KOPT-K1 (cell line): ENCODE data around the gene IFI27L2.

Source experiments
- H3K27ac ChIP-seq: fragments of 200-600 bp; sonication (generic); 2 replicates; pipeline ENCODE4 v1.5.1; 2016; ENCODE audit warnings: antibody characterized with exemption, mild to moderate bottlenecking, low read depth, low read length; ENCODE audit not compliant: poor library complexity, severe bottlenecking
- H3K36me3 ChIP-seq: fragments of 200-600 bp; sonication (generic); 2 replicates; pipeline ENCODE4 v1.5.1; 2017; ENCODE audit warnings: antibody characterized with exemption, mild to moderate bottlenecking, low read length, moderate library complexity; ENCODE audit not compliant: insufficient read depth
- H3K9me3 ChIP-seq: fragments of 200-600 bp; sonication (generic); 2 replicates; pipeline ENCODE4 v1.5.1; 2017; ENCODE audit warnings: antibody characterized with exemption, low read length, mild to moderate bottlenecking; ENCODE audit not compliant: insufficient read depth, poor library complexity, severe bottlenecking

Gene IFI27L2

GRCh38 chr14:94129111-94129757 is at the start of gene IFI27L2:
Gene IFI27L2 (minus strand): TSS chr14:94129604. CDS start chr14:94129564, 40 bp downstream.
- no peak within 1 kb of the TSS for H3K27ac ChIP-seq
- H3K36me3 ChIP-seq: no peaks in the 10 kb centered on the region
- no peaks in the 10 kb centered on the region for H3K9me3 ChIP-seq

- no peaks in the 10 kb centered on the region for H3K9me3 ChIP-seq
- no peaks in the 10 kb centered on the region for H3K36me3 ChIP-seq
- H3K27ac ChIP-seq: no peak overlapping the region
Observed at GRCh38 chr14:94177806-94178205, 48.4 kb upstream of the IFI27L2 start.

- Histone ChIP-seq H3K36me3 (no peaks in the 10 kb centered on the region), H3K27ac (no peak overlapping the region)
Observed at GRCh38 chr14:94176808-94177207, 47.4 kb upstream of the IFI27L2 start.

GRCh38 chr14:94175747-94176146 is 46.3 kb upstream of the IFI27L2 start:
- Histone ChIP-seq H3K27ac (no peak overlapping the region), H3K36me3 (no peaks in the 10 kb centered on the region), H3K9me3 (no peaks in the 10 kb centered on the region)

More at GRCh38 chr14:94176808-94177207, 47.4 kb upstream of the IFI27L2 start:
- H3K9me3 ChIP-seq: no peaks in the 10 kb centered on the region

- Histone ChIP-seq H3K9me3 (no peaks in the 10 kb centered on the region), H3K27ac (no peak overlapping the region), H3K36me3 (no peaks in the 10 kb centered on the region)
Observed at GRCh38 chr14:94175011-94175745, 45.8 kb upstream of the IFI27L2 start.

- Histone ChIP-seq H3K36me3 (no peaks in the 10 kb centered on the region), H3K27ac (no peak overlapping the region), H3K9me3 (no peaks in the 10 kb centered on the region)
Observed at GRCh38 chr14:94174604-94175010, 45.2 kb upstream of the IFI27L2 start.

GRCh38 chr14:94173885-94174603 is 44.6 kb upstream of the IFI27L2 start, which contains the start of gene PPP4R4:
Gene PPP4R4 (plus strand): TSS chr14:94174322. CDS start chr14:94174466, 144 bp downstream.
- Histone ChIP-seq H3K9me3 (no peaks in the 10 kb centered on the region), H3K36me3 (no peaks in the 10 kb centered on the region), H3K27ac (no peak within 1 kb of the TSS)

GRCh38 chr14:94173471-94173884 is 44.1 kb upstream of the IFI27L2 start:
- Histone ChIP-seq H3K27ac (no peak overlapping the region), H3K9me3 (no peaks in the 10 kb centered on the region), H3K36me3 (no peaks in the 10 kb centered on the region)

GRCh38 chr14:94172545-94172944 is 43.1 kb upstream of the IFI27L2 start:
- Histone ChIP-seq H3K9me3 (no peaks in the 10 kb centered on the region), H3K27ac (no peak overlapping the region)

GRCh38 chr14:94171208-94171607 is 41.8 kb upstream of the IFI27L2 start:
- Histone ChIP-seq H3K9me3 (no peaks in the 10 kb centered on the region), H3K27ac (no peak overlapping the region), H3K36me3 (no peaks in the 10 kb centered on the region)

More at GRCh38 chr14:94172545-94172944, 43.1 kb upstream of the IFI27L2 start:
- H3K36me3 ChIP-seq: no peaks in the 10 kb centered on the region

- no peaks in the 10 kb centered on the region for H3K9me3 ChIP-seq
- no peak overlapping the region for H3K27ac ChIP-seq
- no peaks in the 10 kb centered on the region for H3K36me3 ChIP-seq
Observed at GRCh38 chr14:94170136-94170535, 40.7 kb upstream of the IFI27L2 start.

GRCh38 chr14:94165744-94166143 is 36.3 kb upstream of the IFI27L2 start:
- Histone ChIP-seq H3K9me3 (no peaks in the 10 kb centered on the region), H3K27ac (no peak overlapping the region), H3K36me3 (no peaks in the 10 kb centered on the region)

GRCh38 chr14:94164685-94165431 is 35.5 kb upstream of the IFI27L2 start:
- no peak overlapping the region for H3K27ac ChIP-seq
- no peaks in the 10 kb centered on the region for H3K36me3 ChIP-seq
- no peaks in the 10 kb centered on the region for H3K9me3 ChIP-seq

GRCh38 chr14:94163796-94164195 is 34.4 kb upstream of the IFI27L2 start:
- no peaks in the 10 kb centered on the region for H3K9me3 ChIP-seq
- no peak overlapping the region for H3K27ac ChIP-seq
- H3K36me3 ChIP-seq: no peaks in the 10 kb centered on the region

GRCh38 chr14:94162466-94162865 is 33.1 kb upstream of the IFI27L2 start:
- Histone ChIP-seq H3K27ac (no peak overlapping the region), H3K9me3 (no peaks in the 10 kb centered on the region), H3K36me3 (no peaks in the 10 kb centered on the region)
